ENCODE data around the gene LIPT2. TPM values are rescaled to one million over a fixed set of nuclear protein-coding genes. Genes with fewer than 3 reads are reported as not detected.

Gene LIPT2
- total RNA-seq, 1 donor from 2014 or later = 4.1 TPM

DNA sequence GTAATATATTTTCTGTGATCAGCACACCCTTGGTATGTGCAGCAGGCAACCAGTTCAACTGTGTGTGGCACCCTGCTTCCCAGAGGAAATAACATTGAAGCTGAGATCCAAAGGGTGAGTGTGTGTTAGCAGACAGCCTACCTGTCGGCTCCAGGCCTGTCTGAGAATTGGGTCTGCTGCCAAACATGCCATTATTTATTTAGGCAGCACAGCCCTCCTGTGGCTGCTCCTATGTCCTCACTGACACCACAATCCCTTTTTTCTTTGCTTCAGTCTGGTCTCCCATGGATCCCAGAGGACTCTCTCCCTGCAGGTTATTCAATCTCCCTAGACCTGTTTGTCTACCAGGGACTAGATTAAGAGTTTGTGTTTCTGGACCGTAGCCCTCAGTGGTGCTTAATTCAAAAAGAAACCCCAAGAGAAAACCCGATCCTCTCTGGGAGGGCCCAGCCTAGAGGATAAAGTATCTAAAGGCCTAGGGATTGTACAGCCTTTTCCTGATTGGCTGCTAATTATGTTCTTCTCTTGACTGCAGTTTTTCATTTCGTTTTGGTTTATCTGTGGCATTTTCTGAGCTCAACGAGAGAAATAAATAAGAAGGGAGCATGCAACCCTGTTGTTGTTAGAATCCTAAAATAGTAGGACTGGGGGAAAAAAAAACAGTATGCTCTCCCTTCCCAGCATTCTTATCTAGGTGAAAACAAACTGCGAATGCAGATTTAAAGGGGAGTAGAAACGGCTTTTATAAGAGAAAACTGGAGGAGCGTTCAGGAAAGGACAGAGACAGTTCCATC lies 50.3 kb downstream of the LIPT2 start:
- ATAC-seq (ENCODE audit: low read depth) (no peak), DNase-seq (no peak)
- H3K27me3 Mint-ChIP-seq = peaks cover 15% of the 10 kb centered on the region
- CTCF ChIA-PET = no interaction called here
- TF ChIP-seq, protein P1, sequence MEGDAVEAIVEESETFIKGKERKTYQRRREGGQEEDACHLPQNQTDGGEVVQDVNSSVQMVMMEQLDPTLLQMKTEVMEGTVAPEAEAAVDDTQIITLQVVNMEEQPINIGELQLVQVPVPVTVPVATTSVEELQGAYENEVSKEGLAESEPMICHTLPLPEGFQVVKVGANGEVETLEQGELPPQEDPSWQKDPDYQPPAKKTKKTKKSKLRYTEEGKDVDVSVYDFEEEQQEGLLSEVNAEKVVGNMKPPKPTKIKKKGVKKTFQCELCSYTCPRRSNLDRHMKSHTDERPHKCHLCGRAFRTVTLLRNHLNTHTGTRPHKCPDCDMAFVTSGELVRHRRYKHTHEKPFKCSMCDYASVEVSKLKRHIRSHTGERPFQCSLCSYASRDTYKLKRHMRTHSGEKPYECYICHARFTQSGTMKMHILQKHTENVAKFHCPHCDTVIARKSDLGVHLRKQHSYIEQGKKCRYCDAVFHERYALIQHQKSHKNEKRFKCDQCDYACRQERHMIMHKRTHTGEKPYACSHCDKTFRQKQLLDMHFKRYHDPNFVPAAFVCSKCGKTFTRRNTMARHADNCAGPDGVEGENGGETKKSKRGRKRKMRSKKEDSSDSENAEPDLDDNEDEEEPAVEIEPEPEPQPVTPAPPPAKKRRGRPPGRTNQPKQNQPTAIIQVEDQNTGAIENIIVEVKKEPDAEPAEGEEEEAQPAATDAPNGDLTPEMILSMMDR (IDR thresholded peaks at IDR 0.05) = no peak
- POLR2A ChIA-PET = interaction anchor here (0.5 kb wide), 1 partner anchor 47 kb away, joined by 3 read pairs; no protein-coding TSS in a partner anchor
- H3K27ac Mint-ChIP-seq = no peak overlapping the region
- H3K4me1 Mint-ChIP-seq = no peaks in the 10 kb centered on the region
- no peaks in the 10 kb centered on the region for H3K36me3 Mint-ChIP-seq (ENCODE audit: low read depth)
- no peak overlapping the region for H3K4me3 Mint-ChIP-seq
- no peaks in the 10 kb centered on the region for H3K9me3 Mint-ChIP-seq
- intact Hi-C loops (cut with micrococcal nuclease) = no loop called here

DNA sequence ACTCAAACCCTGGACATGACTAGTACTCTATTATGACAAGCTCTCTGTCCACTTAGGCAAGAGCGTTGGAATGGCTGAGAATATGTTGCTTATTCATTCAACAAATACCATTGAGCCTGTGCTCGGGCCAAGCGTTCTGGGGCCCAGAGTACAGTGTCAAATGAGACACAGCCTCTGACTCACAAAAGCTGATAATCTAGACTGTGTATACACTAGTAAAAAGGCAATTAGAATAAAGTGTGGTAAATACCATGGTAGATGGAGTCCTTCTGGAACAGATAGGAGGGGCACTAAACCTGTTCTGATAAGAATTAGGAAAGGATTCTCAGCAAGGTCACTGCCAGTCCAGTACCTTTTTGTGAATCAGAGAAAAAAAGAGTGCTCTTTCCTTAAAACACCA lies 50.9 kb downstream of the LIPT2 start:
- H3K27me3 Mint-ChIP-seq = peaks cover 15% of the 10 kb centered on the region
- no peak overlapping the region for H3K27ac Mint-ChIP-seq
- POLR2A ChIA-PET = no interaction called here
- TF ChIP-seq, protein P1 (IDR thresholded peaks at IDR 0.05) = no peak
- no peaks in the 10 kb centered on the region for H3K4me1 Mint-ChIP-seq
- DNase-seq = no peak
- intact Hi-C loops (cut with micrococcal nuclease) = no loop called here
- no peak for ATAC-seq (ENCODE audit: low read depth)
- H3K4me3 Mint-ChIP-seq = no peak overlapping the region
- no peaks in the 10 kb centered on the region for H3K36me3 Mint-ChIP-seq (ENCODE audit: low read depth)
- H3K9me3 Mint-ChIP-seq = no peaks in the 10 kb centered on the region
- CTCF ChIA-PET = no interaction called here

Other genes starting within 250 kb of the LIPT2 start
- gene P4HA3, start 182.1 kb downstream of the LIPT2 start, total RNA-seq = not detected in 2 replicates
- gene PGM2L1, start 95.3 kb downstream of the LIPT2 start, total RNA-seq = 3.5 and 3.8 TPM in 2 replicates
- gene KCNE3, start 26.2 kb downstream of the LIPT2 start, total RNA-seq = not detected in 2 replicates
- 14.9 and 16.3 TPM in 2 replicates for gene POLD3, start 98.9 kb upstream of the LIPT2 start, total RNA-seq
- not detected in 2 replicates for gene CHRDL2, start 237.7 kb upstream of the LIPT2 start, total RNA-seq

All from activated B cell treated with CpG ODN at 0.5 μM for 24 hours (primary cell).